HepG2 (cell line): ENCODE data around the gene CACNB4. TPM values are rescaled to one million over a fixed set of nuclear protein-coding genes. Genes with fewer than 3 reads are reported as not detected.

Experiments used
- MAZ ChIP-seq, 2 experiments: sonication (generic) in 1 of 2; formaldehyde crosslinking in 1 of 2; IDR thresholded peaks; 2 replicates each; pipeline versions ENCODE4 v1.5.0 to v1.6.1; 2012 to 2020; ENCODE audit warnings: low read depth in 2 of 2, mild to moderate bottlenecking in 2 of 2, borderline replicate concordance in 1 of 2, improper control_type of control experiment in 1 of 2, low read length in 1 of 2, missing genetic modification reagents in 1 of 2, moderate library complexity in 1 of 2
- SMARCE1 ChIP-seq: fragments of 450-650 bp; IDR thresholded peaks from 2 replicates; pipeline ENCODE4 v1.6.1; 2017; ENCODE audit warnings: borderline replicate concordance
- ZNF142 ChIP-seq: sonication (generic); formaldehyde crosslinking; IDR thresholded peaks from 2 replicates; pipeline ENCODE4 v1.4.0; 2020; ENCODE audit warnings: missing genetic modification reagents
- ZNF441 ChIP-seq: sonication (generic); formaldehyde crosslinking; IDR thresholded peaks from 2 replicates; pipeline ENCODE4 v1.7.0; 2021; ENCODE audit warnings: missing genetic modification reagents, borderline replicate concordance
- polyA plus RNA-seq, 8 experiments: library from polyadenylated mRNA; depleted of rRNA in 3 of 8; stranded (reverse) in 7 of 8; unstranded in 1 of 8; fragments of >200 nt; fragmentation: Illumina TruSeq in 4 of 8; extraction: Trizol in 4 of 8; gene quantifications; 2 replicates each; pipeline versions ENCODE4 v1.2.1 to v1.2.3, GENCODE V29; 2011 to 2016; ENCODE audit warnings: low read depth in 4 of 8, missing spikeins in 1 of 8, mixed read lengths in 1 of 8; ENCODE audit not compliant: insufficient read depth in 1 of 8
- total RNA-seq, 5 experiments: library from RNA; depleted of rRNA; stranded (reverse); fragments of >200 nt; fragmentation: Illumina TruSeq; extraction: Trizol; gene quantifications; 2 replicates each; pipeline ENCODE4 v1.2.3, GENCODE V29; 2016; ENCODE audit warnings: low read depth in 1 of 5
- TF ChIP-seq, protein P1 (sequence below): IDR thresholded peaks from 2 replicates; pipeline ENCODE4 v1.6.1; 2012; ENCODE audit warnings: inconsistent platforms

The CACNB4 gene
- total and polyA plus RNA-seq, 2 of the 13 experiments (the other 11 are each of a cell fraction or from before 2014, with no cell fraction given) = 5.1 to 14.3 TPM

GRCh38 chr2:151852260-151853069 lies 246.4 kb downstream of the CACNB4 start (continued):
- no peak for TF ChIP-seq MAZ (IDR thresholded peaks at IDR 0.05; ENCODE audit: borderline replicate concordance, low read depth, low read length)
- 0 out of 2 replicates have a peak, but pooled peaks have one; percentile 13 for TF ChIP-seq MAZ (CRISPR knock-in tag; IDR thresholded peaks at IDR 0.05; ENCODE audit: low read depth)
- 0 out of 2 replicates have a peak, but pooled peaks have one; percentile 19 for TF ChIP-seq ZNF441 (CRISPR knock-in tag)
- TF ChIP-seq, protein P1, sequence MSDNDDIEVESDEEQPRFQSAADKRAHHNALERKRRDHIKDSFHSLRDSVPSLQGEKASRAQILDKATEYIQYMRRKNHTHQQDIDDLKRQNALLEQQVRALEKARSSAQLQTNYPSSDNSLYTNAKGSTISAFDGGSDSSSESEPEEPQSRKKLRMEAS = 0 out of 2 replicates have a peak, but pooled peaks have one; percentile 14
- no peak for TF ChIP-seq ZNF142
- no peak for TF ChIP-seq SMARCE1
